CD4-positive, alpha-beta T cell treated with Interleukin-6 for 4 hours (primary cell): ENCODE data around the gene NOP53.
"Not testable (repeated sequence)": the region's sequence is repeated elsewhere in the genome, so short reads cannot be mapped to it uniquely, and the experiment has no call there.

Experiments used
- DNase-seq: peaks from one replicate; pipeline ENCODE4 v3.0.0-alpha.2; 2020; ENCODE audit warnings: mixed read lengths

Gene NOP53

GRCh38 chr19:47778049-47778953, 33.0 kb downstream of the NOP53 start, which contains the start of gene SELENOW:
TSS of gene SELENOW (plus strand) at chr19:47778703. CDS start at chr19:47778786, 83 bp downstream.
- peak; percentile 83 for DNase-seq

- DNase-seq = peak; percentile 13
Measured at GRCh38 chr19:47778954-47779351, 33.6 kb downstream of the NOP53 start.

DNA sequence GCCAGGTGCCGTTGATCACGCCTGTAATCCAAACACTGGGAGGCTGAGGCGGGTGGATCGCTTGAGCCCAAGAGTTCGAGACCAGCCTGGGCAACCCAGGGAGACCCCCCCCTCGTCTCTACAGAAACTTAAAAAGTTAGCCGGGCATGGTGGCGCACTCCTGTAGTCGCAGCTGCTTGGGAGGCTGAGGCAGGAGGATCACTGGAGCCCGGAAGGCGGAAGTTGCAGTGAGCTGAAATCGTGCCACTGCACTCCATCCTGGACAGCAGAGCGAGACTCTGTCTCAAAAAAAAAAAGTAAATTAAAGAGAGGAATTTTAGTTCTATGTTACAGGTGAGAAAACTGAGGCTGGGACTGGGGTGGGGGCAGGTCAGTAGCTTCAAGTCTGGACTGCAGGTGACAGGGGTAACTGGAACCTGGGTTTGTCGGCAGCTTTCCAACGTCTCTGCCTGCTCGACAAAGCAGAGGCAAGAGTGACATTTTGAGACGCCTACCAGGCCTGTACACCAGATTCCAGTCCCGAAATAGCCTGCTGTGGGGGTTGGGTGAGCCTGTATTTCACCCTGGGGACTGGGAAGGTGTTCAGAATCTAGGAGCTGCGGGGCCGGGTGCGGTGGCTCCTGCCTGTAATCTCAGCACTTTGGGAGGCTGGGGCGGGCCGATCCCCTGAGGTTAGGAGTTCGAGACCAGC, 34.3 kb downstream of the NOP53 start:
- DNase-seq = no peak

DNA sequence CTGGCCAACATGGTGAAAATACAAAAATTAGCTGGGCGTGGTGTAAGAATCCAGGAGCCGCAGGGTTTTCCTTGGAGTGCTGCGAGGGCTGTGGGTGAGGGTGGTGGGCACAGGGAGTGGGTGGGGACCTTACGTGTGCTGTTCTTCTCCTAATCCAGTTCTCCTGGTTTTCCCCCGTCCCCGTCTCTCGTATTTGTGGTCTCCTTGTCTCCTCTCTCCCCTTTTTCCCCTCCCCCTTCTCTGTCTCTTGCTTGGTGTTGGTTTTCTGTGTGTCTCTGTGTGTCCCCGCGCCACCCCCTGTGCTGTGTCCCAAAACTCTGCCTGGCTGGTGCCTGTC, 34.8 kb downstream of the NOP53 start:
- DNase-seq = no peak

DNA sequence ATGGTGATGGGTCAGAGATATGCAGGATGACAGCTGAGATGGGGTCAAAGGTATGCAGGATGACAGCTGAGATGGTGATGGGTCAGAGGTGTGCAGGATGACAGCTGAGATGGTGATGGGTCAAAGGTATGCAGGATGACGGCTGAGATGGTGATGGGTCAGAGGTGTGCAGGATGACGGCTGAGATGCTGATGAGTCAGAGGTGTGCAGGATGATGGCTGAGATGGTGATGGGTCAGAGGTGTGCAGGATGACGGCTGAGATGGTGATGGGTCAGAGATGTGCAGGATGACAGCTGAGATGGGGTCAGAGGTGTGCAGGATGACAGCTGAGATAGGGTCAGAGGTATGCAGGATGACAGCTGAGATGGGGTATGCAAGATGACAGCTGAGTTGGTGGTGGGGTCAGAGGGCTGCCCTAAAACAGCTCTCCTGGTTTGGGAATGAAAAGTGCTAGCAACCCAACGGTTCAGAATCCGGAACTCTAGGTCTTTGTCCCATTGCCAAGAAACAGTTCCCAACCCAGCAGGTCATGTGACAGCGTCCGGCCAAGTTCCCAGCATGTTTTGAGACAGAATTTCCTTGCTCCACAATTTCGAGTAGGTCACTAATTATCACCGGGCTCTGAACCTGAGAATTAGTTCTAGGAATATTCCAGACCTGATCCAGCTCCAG, 36.4 kb downstream of the NOP53 start:
- no peak for DNase-seq

- DNase-seq = no peak
Measured at GRCh38 chr19:47786566-47786965, 41.2 kb downstream of the NOP53 start.

GRCh38 chr19:47787307-47787706, 42.0 kb downstream of the NOP53 start:
- DNase-seq = not testable (repeated sequence)

DNA sequence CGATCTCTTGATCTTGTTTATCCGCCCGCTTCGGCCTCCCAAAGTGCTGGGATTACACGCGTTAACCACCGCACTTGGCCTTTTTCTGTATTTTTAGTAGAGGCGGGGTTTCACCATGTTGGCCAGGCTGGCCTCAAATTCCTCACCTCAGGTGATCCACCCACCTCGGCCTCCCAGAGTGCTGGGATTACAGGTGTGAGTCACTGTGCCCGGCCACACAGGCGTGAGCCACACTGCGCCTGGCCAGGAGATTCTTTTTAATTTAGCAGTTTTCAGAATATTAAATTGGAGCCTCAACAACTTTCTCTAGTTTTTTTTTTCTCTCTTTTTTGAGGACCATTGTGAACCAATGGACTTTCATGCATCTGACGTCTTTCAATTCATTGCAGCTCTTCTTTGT, 44.5 kb downstream of the NOP53 start:
- not testable (repeated sequence) for DNase-seq

- DNase-seq = peak; percentile 90
Measured at GRCh38 chr19:47790398-47790814, 45.1 kb downstream of the NOP53 start.

GRCh38 chr19:47792616-47793015, 47.3 kb downstream of the NOP53 start:
- no peak for DNase-seq

DNA sequence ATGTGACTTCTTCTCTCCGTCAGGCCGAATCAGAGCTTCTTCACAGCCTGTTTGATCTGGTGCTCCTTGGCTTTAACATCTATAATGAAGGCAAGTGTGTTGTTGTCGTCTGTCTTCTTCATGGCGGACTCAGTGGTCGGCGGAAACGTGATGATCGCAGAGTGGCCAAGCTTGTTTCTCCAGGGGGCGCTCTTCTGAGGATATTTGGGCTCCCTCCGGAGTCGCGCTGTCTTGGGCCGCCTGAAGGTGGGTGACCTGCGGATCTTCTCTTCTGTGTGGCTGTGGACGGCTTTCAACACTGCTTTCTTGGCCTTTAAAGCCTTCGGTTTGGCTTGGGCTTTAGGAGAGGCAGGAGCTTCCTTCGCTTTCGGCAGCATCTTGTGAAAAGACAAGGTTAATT, 49.2 kb downstream of the NOP53 start:
- no peak for DNase-seq

- no peak for DNase-seq
Measured at GRCh38 chr19:47796785-47797184, 51.4 kb downstream of the NOP53 start.

- DNase-seq = no peak
Measured at GRCh38 chr19:47797996-47798903, 52.9 kb downstream of the NOP53 start.

- DNase-seq = no peak
Measured at GRCh38 chr19:47798904-47799266, 53.5 kb downstream of the NOP53 start.

- no peak for DNase-seq
Measured at GRCh38 chr19:47801270-47801669, 55.9 kb downstream of the NOP53 start.

DNA sequence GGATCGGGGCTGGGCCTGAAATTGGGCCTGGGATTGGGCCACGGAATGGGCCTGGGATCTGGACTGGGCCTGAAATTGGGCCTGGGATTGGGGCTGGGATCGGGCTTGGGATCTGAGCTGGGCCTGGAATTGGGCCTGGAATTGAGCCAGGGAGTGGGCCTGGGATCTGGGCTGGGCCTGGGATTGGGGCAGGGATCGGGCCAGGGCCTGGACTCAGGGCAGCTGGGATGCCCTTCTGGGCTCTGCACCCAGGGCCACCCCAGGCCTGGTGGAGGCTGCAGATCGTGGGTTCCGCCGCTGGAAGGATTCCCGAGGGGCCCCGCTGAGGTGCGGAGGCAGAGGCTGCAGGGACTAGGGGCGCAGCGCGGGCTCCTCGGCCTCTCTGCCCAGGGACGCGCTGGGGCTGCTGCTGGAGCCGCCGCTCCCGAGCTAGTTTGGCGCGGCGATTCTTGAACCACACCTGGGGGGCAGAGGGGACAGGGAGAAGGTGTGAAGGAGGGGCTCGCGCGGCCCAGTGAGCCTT, 57.2 kb downstream of the NOP53 start:
- DNase-seq = no peak

DNA sequence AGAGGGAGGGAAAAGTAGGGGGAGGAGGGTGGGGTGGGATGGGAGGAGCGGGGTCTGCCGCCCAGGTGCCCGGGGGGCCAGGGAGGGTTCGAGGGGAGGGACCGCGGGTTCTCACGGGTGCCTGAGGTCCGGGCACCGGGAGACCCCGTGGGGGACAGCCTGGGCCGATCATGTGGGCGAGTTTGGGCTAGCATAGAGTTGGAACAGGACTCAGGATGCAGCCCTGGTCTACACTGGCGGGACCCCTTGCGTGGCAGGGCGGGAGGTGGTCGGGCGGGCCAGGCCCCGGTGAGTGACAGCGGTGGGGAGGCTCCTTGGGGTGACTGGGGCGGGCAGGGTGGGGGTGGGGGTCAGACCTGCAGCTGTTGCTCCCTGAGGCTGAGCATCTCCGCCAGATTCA, 57.8 kb downstream of the NOP53 start:
- not testable (repeated sequence) for DNase-seq

GRCh38 chr19:47803671-47804070, 58.3 kb downstream of the NOP53 start:
- DNase-seq = not testable (repeated sequence)

GRCh38 chr19:47804451-47804850, 59.1 kb downstream of the NOP53 start, which contains the start of gene TPRX1:
TSS of gene TPRX1 (minus strand) at chr19:47804551. CDS start at chr19:47804539, 12 bp downstream.
- DNase-seq = not testable (repeated sequence)

GRCh38 chr19:47805313-47805712, 60.0 kb downstream of the NOP53 start:
- DNase-seq = no peak

- no peak for DNase-seq
Measured at GRCh38 chr19:47806435-47806834, 61.1 kb downstream of the NOP53 start.
